HS-27A (cell line): Measurements from ENCODE around the gene BCS1L.

Source experiments
- DNase-seq: peaks from one replicate; pipeline ENCODE4 v3.0.0-alpha.2; 2012; ENCODE audit warnings: low read depth, missing footprints

The BCS1L gene

GRCh38 chr2:218662377-218662776 lies 2.9 kb downstream of the BCS1L start:
- DNase-seq = no peak

GRCh38 chr2:218662827-218663226 lies 3.3 kb downstream of the BCS1L start:
- no peak for DNase-seq

GRCh38 chr2:218663901-218664300 lies 4.4 kb downstream of the BCS1L start:
- no peak for DNase-seq

GRCh38 chr2:218664653-218665052 lies 5.2 kb downstream of the BCS1L start:
- DNase-seq = no peak

- DNase-seq = no peak
Observed at GRCh38 chr2:218671097-218671653, 11.7 kb downstream of the BCS1L start.

GRCh38 chr2:218671654-218672566 lies 12.4 kb downstream of the BCS1L start, which contains the start of the genes RNF25 and STK36:
RNF25 (minus strand) TSS chr2:218672002; CDS start chr2:218671970, 32 bp downstream.
STK36 (plus strand) TSS chr2:218672086; CDS start chr2:218672830, 744 bp downstream.
- DNase-seq = peak; percentile 50

- no peak for DNase-seq
Observed at GRCh38 chr2:218679119-218679518, 19.6 kb downstream of the BCS1L start.

- DNase-seq = no peak
Observed at GRCh38 chr2:218680061-218680460, 20.6 kb downstream of the BCS1L start.

- peak; percentile 1 for DNase-seq
Observed at GRCh38 chr2:218687400-218688060, 28.0 kb downstream of the BCS1L start.

- DNase-seq = no peak
Observed at GRCh38 chr2:218691234-218691633, 31.8 kb downstream of the BCS1L start.

- no peak for DNase-seq
Observed at GRCh38 chr2:218694405-218695145, 35.1 kb downstream of the BCS1L start.

- DNase-seq = no peak
Observed at GRCh38 chr2:218698885-218699284, 39.4 kb downstream of the BCS1L start.

- no peak for DNase-seq
Observed at GRCh38 chr2:218701806-218702205, 42.3 kb downstream of the BCS1L start.

GRCh38 chr2:218703341-218703740 lies 43.9 kb downstream of the BCS1L start:
- DNase-seq = no peak

- DNase-seq = no peak
Observed at GRCh38 chr2:218708086-218708485, 48.6 kb downstream of the BCS1L start.

- DNase-seq = no peak
Observed at GRCh38 chr2:218709908-218710307, 50.4 kb downstream of the BCS1L start.

GRCh38 chr2:218710334-218710686 lies 50.8 kb downstream of the BCS1L start:
- no peak for DNase-seq

- peak; percentile 76 for DNase-seq
Observed at GRCh38 chr2:218710687-218711549, 51.4 kb downstream of the BCS1L start, which contains the start of gene TTLL4. TTLL4 (plus strand) TSS chr2:218710835; CDS start chr2:218737677, 26,842 bp downstream.

- DNase-seq = peak; percentile 2
Observed at GRCh38 chr2:218711550-218711929, 52.1 kb downstream of the BCS1L start.
